GM19239 (cell line): Measurements from ENCODE around the gene TUG1.

Experiments
- DNase-seq: peaks from one replicate; pipeline ENCODE4 v3.0.0; 2011; ENCODE audit warnings: low spot score; ENCODE audit not compliant: insufficient read length
- FAIRE-seq: peaks from 2 replicates; lab custom pipeline; 2011; peaks lifted over from hg19 to GRCh38; lab: Jason Lieb, UNC

TUG1 gene

DNA sequence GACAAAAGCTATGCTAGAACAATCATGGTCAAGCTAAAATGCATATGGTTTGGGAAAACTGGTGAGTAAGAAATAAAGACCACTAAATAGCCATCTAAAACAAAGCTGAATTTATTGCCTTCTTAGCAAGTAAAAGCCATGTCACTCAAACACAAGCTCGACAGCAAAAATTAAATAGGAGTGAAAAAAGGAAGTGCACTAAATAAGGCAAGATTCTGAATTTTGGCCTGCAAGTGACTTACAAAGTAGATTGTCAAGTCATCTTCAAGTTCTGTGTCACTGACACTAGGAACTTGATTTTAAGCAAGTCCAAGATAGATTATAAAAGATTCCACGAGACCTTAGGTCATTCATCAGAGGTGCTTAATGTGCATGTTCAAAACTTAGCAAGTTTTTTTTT, 27.4 kb downstream of the TUG1 start:
- no peak for FAIRE-seq

DNA sequence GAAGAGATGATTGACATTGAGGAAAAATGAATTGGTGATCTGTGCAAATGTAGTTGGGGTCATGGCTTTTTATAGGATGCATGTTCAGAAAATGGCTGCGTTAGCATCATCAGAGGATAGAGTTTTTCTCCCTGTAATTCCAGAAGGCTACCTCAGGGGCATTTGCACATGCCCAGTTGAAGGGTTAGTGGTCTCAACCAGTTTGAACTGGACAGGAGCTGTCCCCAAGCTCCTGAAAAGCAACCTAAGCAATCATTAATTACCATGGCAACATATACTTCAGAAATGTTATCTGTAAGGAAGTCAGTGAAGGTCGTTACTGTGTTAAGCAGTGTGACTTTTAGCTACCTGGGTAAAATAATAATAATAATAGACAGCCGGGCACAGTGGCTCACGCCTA, 29.3 kb downstream of the TUG1 start:
- DNase-seq (no peak), FAIRE-seq (no peak)

More for the DNA sequence above, 27.4 kb downstream of the TUG1 start:
- DNase-seq = no peak

DNA sequence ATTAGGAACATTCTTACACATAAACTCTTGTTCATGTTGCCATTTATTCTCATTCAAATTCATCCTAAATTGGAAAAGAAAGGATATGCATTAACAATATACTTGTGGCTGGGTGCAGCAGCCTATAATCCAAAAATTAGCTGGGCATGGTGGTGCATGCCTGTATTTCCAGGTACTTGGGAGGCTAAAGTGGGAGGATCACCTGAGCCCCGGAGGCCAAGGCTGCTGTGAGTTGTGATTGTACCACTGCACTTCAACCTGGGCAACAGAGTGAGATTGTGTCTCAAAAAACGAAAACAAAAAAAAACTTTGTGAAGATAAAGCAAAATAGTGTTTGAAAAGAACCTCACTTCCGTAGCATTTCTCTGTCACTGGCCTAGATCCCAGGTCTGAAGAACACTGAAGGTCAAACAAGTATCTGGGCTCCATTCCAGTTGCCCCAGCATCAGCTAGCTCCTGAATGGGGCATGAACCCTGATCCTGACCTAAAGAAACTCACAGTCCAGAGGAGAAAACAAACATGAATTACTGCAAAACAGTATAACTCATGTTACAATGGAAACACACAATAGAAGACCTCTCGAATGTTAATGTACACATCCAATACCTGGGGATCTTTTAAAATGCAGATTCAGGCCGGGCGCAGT, 32.2 kb downstream of the TUG1 start:
- DNase-seq (no peak), FAIRE-seq (no peak)

DNA sequence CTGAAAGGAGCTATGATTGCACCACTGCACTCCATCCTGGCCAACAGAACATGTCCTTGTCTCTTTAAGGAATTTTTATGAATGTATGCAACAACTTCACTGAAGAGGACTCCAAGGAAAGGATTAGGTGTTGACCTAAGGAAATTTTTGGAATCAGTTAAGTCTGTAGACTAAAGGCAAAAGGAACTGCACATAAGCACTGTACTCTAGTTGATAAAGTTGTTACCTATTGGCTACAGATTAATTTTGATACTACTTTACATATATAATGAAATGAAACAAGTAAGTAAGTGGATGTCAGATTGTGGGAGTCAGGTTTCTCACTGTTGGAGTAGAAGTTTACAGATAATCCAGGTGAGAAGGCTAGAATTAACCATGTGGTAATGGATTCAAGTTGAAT, 36.5 kb downstream of the TUG1 start:
- FAIRE-seq (no peak), DNase-seq (no peak)

DNA sequence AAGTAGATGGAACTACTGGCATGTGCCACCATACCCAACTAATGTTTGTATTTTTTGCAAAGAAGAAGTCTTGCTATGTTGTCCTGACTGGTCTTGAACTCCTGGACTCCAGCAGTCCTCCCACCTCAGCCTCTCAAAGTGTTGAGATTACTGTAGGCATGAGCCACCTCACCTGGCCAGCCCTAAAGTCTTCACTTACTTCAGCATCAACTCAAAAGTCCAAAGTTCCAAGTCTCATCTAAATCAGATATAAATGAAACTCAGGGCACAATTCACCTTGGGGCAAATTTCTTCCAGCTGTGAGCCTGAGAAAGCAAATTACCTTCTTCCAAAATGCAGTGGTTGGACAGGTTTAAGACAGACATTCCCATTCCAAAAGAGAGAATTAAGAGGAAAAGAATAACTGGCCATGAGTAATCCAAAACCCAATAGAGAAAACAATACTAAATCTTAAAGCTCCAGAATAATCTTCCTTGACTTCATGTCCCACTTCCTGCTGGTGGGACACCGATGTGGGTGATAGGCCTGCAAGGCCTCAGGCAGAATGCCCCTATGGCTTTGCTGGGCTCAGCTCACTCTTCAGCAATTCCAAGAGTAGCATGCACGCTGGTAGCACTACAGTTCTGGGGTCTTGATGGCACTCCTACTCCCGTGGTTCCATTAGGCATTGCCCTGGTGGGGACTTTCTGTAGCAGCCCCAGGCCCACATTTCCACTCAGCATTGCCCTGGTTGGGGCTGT, 50.3 kb downstream of the TUG1 start:
- FAIRE-seq (no peak), DNase-seq (no peak)

DNA sequence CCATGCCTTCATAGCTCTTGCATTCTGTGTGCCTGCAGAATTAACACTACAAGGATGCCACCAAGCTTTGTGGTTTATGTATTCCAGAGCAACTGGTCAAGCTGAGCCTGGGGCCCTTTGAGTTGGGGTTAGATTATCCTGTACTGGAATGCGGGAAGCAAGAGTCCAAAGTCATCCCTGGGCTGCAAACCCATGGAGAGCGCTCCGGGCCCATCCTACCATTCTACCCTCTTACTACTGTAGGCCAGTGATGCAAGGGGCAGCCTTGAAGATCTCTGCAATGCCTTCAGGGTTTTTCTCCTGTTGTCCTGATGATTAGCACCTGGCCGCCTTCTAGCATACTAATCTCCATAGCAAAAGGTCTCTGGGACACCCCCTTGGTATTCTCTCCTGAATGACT, 51.3 kb downstream of the TUG1 start:
- no peak for FAIRE-seq
- DNase-seq = no peak

DNA sequence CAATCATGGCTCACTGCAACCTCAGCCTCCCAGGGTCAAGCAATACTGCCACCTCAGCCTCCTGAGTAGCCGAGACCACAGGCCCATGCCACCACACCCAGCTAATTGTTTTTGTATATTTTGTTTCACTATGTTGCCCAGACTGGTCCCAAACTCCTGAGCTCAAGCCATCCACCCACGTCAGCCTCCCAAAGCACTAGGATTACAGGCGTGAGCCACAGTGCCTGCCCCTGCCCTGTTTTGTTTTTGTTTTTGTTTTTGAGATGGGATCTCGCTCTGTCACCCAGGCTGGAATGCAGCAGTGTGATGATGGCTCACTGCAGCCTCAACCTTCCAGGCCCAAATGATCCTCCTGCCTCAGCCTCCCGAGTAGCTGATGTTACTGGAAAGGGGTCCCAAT, 53.5 kb downstream of the TUG1 start:
- DNase-seq (no peak), FAIRE-seq (no peak)
